ENCODE measurements around the gene FBXW8.

Gene FBXW8

GRCh38 chr12:116924558-116925453, 14.1 kb downstream of the FBXW8 start:
- in situ Hi-C loops (cut with MboI; ENCODE audit: low sequenced_read_pairs) = no loop called here

DNA sequence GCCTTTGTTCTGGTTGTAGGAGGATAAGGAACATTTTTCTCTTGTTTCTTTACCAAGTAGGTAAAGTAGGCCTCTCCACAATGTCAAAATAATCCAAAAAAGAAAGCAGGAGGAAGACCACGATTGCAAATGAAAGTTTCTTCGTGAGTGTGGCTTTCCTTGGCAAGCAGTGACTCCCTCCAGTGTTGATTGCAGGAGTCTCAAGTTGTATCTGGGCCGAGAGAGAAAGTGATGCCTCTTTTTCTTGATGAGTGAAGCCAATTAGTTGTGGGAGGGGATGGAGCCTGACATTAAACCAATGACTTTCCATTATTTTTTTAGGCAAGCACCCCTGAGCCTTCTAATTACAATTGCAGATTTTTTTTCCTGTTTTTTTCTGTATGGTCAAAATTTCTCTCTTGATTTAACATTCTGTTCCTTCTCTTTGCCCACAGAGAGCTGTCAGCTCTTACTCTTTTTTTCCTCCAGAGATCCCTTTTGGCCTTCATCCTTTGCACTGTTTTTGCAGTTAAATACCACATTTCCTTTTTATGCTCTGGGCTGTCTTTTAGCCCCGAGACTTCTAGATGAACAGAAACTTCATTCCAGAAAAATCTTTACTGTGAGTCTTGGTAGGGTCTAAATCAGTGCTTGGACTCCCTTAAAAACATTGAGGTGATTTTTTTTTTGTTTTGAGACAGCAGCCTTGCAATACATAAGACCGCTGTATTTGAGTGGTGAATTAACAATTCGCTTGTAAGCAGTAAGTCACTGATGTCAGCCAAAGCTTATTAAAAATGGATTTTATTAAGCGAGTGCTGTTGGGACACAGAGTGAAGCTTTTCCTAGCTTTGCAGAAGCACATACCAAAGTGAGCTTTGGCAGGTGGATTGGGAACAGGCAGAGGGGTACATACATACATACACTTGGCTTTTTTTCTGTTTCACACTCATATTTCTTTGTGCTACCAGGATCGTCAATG, 15.8 kb downstream of the FBXW8 start:
- in situ Hi-C loops (cut with MboI; ENCODE audit: low sequenced_read_pairs) = no loop called here

GRCh38 chr12:116927244-116927940, 16.6 kb downstream of the FBXW8 start:
- in situ Hi-C loops (cut with MboI; ENCODE audit: low sequenced_read_pairs) = no loop called here

- in situ Hi-C loops (cut with MboI; ENCODE audit: low sequenced_read_pairs) = no loop called here
Measured at GRCh38 chr12:116928504-116928903, 17.8 kb downstream of the FBXW8 start.

GRCh38 chr12:116929885-116930284, 19.1 kb downstream of the FBXW8 start:
- in situ Hi-C loops (cut with MboI; ENCODE audit: low sequenced_read_pairs) = no loop called here

DNA sequence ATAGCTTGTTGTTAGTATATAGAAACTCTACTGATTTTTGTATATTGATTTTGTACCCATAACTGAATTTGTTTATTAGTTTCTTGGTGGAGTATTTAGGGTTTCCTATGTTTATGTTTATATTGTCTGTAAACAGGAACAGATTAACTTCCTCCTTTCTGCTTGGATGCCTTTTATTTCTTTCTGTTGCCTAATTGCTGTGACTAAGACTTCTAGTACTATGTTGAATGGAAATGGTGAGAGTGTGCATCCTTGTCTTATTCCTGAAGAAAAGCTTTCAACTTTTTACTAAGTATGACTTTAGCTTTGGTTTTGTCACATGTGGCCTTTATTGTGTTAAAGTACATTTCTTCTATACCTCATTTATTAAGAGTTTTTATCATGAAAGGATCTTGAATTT, 20.9 kb downstream of the FBXW8 start:
- in situ Hi-C loops (cut with MboI; ENCODE audit: low sequenced_read_pairs) = no loop called here

- in situ Hi-C loops (cut with MboI; ENCODE audit: low sequenced_read_pairs) = no loop called here
Measured at GRCh38 chr12:116933091-116933490, 22.3 kb downstream of the FBXW8 start.

DNA sequence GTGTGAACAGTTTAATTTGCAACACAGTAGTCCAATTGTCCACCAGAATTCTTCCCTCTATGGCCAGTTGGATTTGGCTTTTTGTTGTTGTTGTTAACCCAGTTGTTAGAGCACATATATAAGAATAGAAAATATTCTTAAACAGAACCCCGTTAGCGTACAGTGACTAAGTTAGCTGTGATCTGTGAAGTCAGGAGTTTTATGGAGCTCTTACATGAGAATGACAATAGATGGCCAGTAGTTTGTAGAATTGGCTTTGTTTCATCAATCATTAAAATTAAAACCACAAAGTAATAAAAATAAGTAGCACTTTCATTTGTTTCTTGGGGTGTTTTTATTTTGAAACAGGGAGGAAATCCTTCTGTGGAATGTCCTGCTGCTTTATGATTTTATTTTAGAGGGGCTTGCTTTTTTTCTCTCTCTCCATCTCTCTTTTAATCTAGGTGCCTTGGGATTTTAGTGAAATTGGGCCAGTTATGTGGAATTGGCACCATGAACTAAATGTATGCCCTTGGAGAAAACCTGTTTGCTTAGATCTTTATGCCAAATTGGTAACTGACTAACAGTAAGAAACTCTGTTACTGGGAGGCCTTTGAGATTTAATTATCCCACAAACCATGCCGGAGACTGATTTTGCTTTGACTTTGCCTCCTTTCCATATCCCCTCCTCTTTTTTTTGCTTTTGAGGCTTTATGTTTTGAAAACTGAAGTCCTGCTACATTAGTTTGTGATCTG, 22.9 kb downstream of the FBXW8 start:
- in situ Hi-C loops (cut with MboI; ENCODE audit: low sequenced_read_pairs) = no loop called here

DNA sequence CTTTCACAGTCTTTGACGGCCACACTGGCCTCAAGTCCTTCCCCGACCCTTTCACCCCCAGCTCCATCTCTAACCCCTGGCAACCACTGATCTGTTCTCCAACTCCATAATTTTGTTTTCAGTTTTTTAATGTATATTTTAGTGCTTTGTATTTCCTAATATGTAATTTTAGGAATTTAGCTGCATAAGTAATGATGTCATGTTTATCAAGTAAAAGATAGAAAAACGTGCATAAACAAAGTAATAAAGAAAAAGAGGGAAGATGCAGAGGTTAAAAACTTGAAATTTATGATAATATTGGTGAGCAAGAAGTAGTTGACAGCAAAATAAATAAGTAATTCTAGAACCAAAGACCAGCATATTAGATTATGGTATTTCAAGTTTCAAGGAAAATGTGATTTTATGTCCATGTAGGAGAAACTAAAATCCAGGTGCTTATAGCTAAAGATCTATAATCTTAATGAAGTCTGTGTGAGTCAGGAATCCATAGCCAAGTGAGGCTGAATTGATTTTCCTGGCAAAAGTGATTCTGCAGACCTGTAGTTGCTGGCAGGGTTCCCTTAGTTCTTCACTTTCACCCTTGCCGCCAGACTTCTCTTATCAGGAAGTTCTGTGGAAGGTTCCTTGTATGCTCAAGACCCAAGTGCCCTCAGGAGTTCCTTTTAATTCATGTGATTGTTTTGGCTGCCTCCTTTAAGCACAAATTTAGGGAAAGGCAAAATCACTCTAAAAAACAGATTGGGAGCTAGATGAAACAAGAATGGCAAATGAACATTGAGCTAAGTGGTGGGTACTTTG, 24.4 kb downstream of the FBXW8 start:
- in situ Hi-C loops (cut with MboI; ENCODE audit: low sequenced_read_pairs) = no loop called here

DNA sequence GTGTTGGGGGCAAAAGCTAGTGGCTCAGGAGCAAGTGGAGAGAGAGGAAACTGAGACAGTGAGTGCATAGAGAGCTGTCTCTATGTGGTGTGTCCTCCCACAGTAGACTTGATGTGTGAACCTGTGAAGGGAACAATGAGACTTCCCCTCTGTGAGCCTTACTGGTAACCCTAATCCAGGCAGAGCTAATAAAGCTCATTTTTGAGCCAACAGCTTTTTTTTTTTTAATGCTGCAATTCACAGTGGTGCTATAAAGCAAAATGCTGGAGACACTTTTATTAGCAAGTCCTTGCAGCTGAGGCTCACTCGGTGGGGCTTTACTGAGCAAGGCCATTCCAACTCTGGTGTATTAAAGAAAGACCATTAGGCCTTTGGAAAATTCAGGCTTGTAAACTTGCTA, 26.9 kb downstream of the FBXW8 start:
- in situ Hi-C loops (cut with MboI; ENCODE audit: low sequenced_read_pairs) = no loop called here

DNA sequence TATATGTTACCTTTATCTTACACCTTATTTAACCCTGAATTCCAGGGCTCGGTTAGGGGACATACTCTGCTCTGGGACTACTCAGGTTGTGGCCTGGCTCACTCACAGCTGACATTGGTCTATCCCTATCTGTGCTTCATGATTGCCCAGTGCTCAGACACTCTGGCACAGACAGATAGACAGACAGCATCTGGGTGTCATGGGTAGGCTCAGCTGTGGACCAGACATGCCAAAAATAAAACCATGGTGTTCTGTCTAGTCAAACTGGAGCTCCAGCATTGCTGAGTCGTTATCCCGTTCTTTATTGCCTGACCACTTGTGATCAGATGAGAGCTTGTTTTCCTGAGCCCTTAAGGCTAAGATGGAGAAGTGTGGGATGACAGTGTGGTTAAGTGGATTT, 29.0 kb downstream of the FBXW8 start:
- in situ Hi-C loops (cut with MboI; ENCODE audit: low sequenced_read_pairs) = no loop called here

- in situ Hi-C loops (cut with MboI; ENCODE audit: low sequenced_read_pairs) = no loop called here
Measured at GRCh38 chr12:116941188-116941587, 30.4 kb downstream of the FBXW8 start.

GRCh38 chr12:116943419-116944372, 32.9 kb downstream of the FBXW8 start:
- in situ Hi-C loops (cut with MboI; ENCODE audit: low sequenced_read_pairs) = no loop called here

GRCh38 chr12:116945886-116946550, 35.3 kb downstream of the FBXW8 start:
- in situ Hi-C loops (cut with MboI; ENCODE audit: low sequenced_read_pairs) = no loop called here

- in situ Hi-C loops (cut with MboI; ENCODE audit: low sequenced_read_pairs) = no loop called here
Measured at GRCh38 chr12:116948298-116948697, 37.5 kb downstream of the FBXW8 start.

DNA sequence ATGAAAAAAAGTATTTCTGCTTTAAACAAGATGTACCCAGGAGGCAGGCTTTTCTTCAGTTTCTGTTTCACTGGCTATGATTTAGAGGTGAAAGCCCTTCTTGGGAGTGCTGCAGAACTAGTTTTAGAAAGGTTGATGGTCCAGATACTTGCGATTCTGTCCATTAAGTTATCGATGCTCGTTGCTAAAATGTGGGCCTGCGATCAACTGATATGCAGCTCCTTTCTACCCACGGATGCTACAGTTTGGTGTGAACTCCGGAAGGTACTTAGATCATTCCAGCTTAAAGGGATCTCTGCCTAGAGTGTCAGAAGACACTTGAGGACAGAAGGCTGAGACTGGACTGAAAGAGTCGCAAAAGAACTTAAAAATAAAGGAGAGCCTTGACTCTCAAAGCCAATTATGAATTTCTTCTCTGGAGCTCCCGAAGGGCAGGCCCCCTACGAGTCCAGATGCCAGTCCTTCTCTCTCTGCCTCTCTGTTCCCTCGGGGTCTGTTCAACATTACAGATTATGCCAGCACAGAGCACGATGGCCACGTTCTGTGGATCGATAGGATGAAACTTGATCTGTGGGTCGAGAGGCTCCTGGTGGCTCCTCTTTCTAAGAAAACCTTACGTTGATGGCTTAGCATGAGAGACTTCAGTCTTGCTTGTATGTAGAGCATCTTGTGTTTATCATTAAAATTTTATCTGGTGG, 40.0 kb downstream of the FBXW8 start:
- in situ Hi-C loops (cut with MboI; ENCODE audit: low sequenced_read_pairs) = no loop called here

GRCh38 chr12:116954710-116955381, 44.1 kb downstream of the FBXW8 start:
- in situ Hi-C loops (cut with MboI; ENCODE audit: low sequenced_read_pairs) = no loop called here

Measured in hTERT RPE-1 (cell line).